Activated T-helper 17 cell treated with anti-CD3 and anti-CD28 coated beads, Interleukin-2, amount 50 U/mL, for 72 hours (primary cell): ENCODE data around the gene RNF148. TPM values are rescaled to one million over a fixed set of nuclear protein-coding genes. Genes with fewer than 3 reads are reported as not detected.

ENCODE experiments used
- ATAC-seq: fragments of 150-1000 bp; cut with Tn5 transposase; replicated peaks from 2 replicates; pipeline ENCODE4 v1.10.0; 2021; ENCODE audit warnings: mild to moderate bottlenecking, moderate library complexity
- H3K27ac Mint-ChIP-seq: one replicate; pipeline ENCODE4 v1.8.0; 2022; ENCODE audit warnings: mixed read lengths
- H3K27me3 Mint-ChIP-seq: one replicate; pipeline ENCODE4 v1.8.0; 2022; ENCODE audit warnings: mixed read lengths
- H3K36me3 Mint-ChIP-seq: one replicate; pipeline ENCODE4 v1.8.0; 2022; ENCODE audit warnings: low read depth, mild to moderate bottlenecking, mixed read lengths
- H3K4me1 Mint-ChIP-seq: one replicate; pipeline ENCODE4 v1.8.0; 2022; ENCODE audit warnings: mixed read lengths
- H3K4me3 Mint-ChIP-seq: one replicate; pipeline ENCODE4 v1.8.0; 2022; ENCODE audit warnings: mild to moderate bottlenecking, mixed read lengths
- H3K9me3 Mint-ChIP-seq: one replicate; pipeline ENCODE4 v1.8.0; 2022; ENCODE audit warnings: mixed read lengths
- total RNA-seq, 2 donors: library from RNA; stranded (reverse); gene quantifications; one replicate each; pipeline ENCODE4 v1.2.3, GENCODE V29; 2022

Gene RNF148
- not detected for total RNA-seq

DNA sequence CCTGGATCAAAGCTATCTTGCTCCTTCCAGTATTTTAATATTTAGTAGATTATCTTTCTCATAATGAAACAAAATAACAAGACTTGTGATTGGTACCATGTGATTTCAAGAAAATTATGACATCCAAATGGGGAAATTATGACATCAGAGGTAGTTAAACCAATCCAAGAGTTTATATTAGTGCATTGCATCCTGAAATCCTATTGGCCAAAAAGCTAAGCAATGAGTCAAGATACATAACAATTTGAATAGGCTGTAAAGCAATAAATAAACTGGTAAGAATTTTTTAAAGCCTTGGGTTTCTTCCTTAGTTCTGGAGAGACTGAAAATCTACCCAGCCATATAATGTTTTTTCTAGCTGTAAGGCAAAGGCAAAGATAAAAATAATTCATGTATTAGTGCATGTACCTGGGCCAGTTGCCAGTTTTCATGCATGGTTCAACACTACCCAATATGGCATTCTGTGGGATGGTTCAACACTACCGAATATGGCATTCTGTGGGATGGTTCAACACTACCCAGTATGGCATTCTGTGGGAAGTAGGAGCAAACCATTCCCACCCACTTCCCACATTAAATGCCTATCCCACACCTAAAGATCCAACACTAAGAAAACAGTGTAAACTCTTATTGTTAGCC, at the start of gene RNF148:
Gene RNF148, minus strand, starts transcription at position 51 of the 639 bp plus-strand sequence. CDS start 172 bp downstream, outside the sequence.
- H3K27me3 Mint-ChIP-seq: no peaks in the 10 kb centered on the region
- ATAC-seq: no peak
- H3K27ac Mint-ChIP-seq: no peak within 1 kb of the TSS
- H3K36me3 Mint-ChIP-seq: no peaks in the 10 kb centered on the region
- peaks cover 12% of the 10 kb centered on the region for H3K9me3 Mint-ChIP-seq
- no peaks in the 10 kb centered on the region for H3K4me1 Mint-ChIP-seq
- H3K4me3 Mint-ChIP-seq: no peak within 1 kb of the TSS

- ATAC-seq: no peak
- Mint-ChIP-seq H3K9me3 (no peaks in the 10 kb centered on the region), H3K36me3 (no peaks in the 10 kb centered on the region), H3K27ac (no peak overlapping the region), H3K4me3 (no peak overlapping the region), H3K27me3 (no peaks in the 10 kb centered on the region), H3K4me1 (no peaks in the 10 kb centered on the region)
Measured at GRCh38 chr7:122750389-122750788, 47.7 kb upstream of the RNF148 start.

DNA sequence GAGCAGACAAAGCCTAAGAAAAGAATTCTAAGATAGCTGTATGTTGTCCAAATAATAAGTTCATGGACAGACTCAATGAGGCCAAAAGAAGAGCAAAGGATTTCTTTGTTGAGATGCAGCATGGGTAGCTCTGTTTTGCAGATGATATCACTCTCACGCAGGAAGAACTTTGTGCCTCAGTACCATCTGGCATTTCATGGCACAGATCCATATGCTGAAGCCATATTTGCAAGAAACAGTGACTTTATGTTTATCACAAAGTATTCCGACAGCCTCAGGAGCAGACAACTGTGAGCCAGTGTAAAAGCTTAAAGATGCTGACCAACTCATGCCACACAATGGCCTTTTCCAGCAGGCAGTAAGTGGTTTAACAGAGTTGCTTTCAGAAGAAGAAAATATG, 45.5 kb upstream of the RNF148 start:
- no peak overlapping the region for H3K4me3 Mint-ChIP-seq
- ATAC-seq: no peak
- H3K27ac Mint-ChIP-seq: no peak overlapping the region
- no peaks in the 10 kb centered on the region for H3K27me3 Mint-ChIP-seq
- no peaks in the 10 kb centered on the region for H3K36me3 Mint-ChIP-seq
- no peaks in the 10 kb centered on the region for H3K4me1 Mint-ChIP-seq
- no peaks in the 10 kb centered on the region for H3K9me3 Mint-ChIP-seq

DNA sequence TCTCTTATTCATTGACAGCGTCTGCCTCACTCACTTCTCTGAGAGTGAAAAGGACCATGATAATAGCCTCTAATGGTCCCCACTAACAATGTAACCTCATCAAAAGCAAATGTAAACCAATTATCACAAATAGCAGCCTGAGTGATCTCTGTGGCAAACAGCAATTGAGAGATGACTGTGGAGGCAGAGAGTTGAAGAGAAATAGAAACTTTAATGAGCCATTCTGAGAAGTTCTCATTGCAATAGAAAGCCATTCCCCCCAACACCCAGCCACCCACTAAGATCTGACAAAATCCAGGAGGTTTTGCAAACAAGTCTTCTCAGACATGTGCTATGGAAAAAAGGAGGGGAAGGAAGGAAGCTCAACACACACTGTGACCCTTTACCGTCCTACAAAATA, 44.2 kb upstream of the RNF148 start:
- H3K4me3 Mint-ChIP-seq: no peak overlapping the region
- H3K36me3 Mint-ChIP-seq: no peaks in the 10 kb centered on the region
- H3K27me3 Mint-ChIP-seq: no peaks in the 10 kb centered on the region
- no peaks in the 10 kb centered on the region for H3K4me1 Mint-ChIP-seq
- H3K9me3 Mint-ChIP-seq: no peaks in the 10 kb centered on the region
- no peak overlapping the region for H3K27ac Mint-ChIP-seq
- no peak for ATAC-seq

GRCh38 chr7:122743211-122743610, 40.5 kb upstream of the RNF148 start:
- H3K4me3 Mint-ChIP-seq: no peak overlapping the region
- H3K36me3 Mint-ChIP-seq: no peaks in the 10 kb centered on the region
- H3K27ac Mint-ChIP-seq: no peak overlapping the region
- no peaks in the 10 kb centered on the region for H3K9me3 Mint-ChIP-seq
- H3K27me3 Mint-ChIP-seq: no peaks in the 10 kb centered on the region
- ATAC-seq: no peak
- H3K4me1 Mint-ChIP-seq: no peaks in the 10 kb centered on the region

DNA sequence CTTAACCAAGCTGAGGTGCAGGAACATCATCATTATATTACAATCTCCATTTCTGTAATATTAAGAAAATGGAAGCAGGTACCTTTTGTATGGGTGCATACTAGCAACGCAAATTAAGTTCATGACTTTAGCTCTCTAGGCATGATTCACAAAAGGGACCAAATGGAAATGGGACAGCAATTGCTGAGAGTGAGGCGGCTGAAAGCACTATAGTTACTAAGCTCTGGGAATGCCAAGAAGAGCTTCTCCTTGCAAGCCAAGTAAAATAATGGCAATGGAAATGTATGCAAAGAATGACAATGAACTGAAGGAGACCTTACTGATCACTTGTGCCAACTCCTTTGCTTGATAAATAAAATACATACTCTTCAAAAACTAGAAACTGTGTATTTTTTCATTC, 36.2 kb upstream of the RNF148 start:
- Mint-ChIP-seq H3K9me3 (peaks cover 4% of the 10 kb centered on the region), H3K27ac (no peak overlapping the region), H3K4me1 (no peaks in the 10 kb centered on the region), H3K27me3 (no peaks in the 10 kb centered on the region), H3K4me3 (no peak overlapping the region), H3K36me3 (no peaks in the 10 kb centered on the region)
- ATAC-seq: no peak

DNA sequence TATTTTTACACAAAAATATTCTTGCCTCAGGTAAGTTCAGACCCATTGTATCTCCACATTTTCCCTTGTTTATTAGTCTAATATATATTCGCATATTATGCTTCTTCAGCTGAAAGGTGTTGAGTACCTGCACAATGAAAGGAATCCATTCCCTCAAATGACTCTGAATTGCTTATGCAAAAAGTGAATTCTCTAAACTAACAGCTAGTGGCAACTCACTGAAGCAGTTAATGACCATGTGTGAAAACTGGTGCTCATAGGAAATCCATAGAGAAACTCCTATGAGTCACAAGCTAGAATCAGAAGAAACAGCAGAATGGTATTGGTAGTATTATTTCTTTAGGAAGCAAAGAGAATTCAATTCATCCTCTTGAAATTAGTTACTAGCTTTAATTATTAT, 33.5 kb upstream of the RNF148 start:
- Mint-ChIP-seq H3K36me3 (no peaks in the 10 kb centered on the region), H3K27ac (no peak overlapping the region), H3K9me3 (peaks cover 4% of the 10 kb centered on the region), H3K4me1 (no peaks in the 10 kb centered on the region), H3K4me3 (no peak overlapping the region), H3K27me3 (no peaks in the 10 kb centered on the region)
- ATAC-seq: no peak

DNA sequence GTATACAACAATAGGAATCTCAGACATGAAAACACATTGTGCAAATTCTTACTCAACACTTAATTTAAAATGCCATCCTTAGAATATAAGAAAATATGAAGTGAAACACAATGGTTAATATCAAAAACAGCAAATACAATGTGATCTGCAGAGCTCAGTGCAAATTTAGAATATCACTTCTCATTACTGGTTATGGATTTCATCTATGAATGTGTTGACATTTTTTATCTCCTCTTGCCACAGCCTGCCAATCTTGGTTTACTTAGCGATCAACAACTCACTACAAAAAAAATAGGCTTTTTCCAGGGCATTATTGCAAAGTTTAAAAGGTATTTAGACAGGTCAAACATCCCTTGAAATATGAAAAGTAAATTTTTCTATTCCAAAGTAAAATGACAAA, 25.0 kb upstream of the RNF148 start:
- no peak overlapping the region for H3K27ac Mint-ChIP-seq
- H3K9me3 Mint-ChIP-seq: no peaks in the 10 kb centered on the region
- H3K4me1 Mint-ChIP-seq: no peaks in the 10 kb centered on the region
- no peak for ATAC-seq
- H3K36me3 Mint-ChIP-seq: no peaks in the 10 kb centered on the region
- H3K27me3 Mint-ChIP-seq: no peaks in the 10 kb centered on the region
- no peak overlapping the region for H3K4me3 Mint-ChIP-seq

DNA sequence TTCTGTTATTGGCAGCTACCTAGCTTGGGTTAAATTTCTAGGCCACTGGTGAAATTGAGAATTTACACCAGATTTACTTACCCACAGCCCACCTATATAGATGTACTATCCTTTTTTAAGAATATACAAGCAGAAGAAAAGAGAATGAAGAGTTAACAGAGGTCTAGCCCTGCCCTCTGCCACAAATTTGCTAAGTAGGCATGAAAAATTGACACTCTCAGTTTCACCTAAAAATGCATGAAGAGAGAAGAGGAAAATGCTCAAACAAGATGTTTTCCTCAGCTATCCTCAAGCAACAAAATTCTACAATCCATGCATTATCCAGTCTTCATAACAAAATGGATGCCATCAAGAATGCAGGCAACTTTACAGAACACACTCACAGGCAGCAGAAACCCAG, 24.6 kb upstream of the RNF148 start:
- Mint-ChIP-seq H3K4me3 (no peak overlapping the region), H3K27me3 (no peaks in the 10 kb centered on the region), H3K9me3 (no peaks in the 10 kb centered on the region), H3K36me3 (no peaks in the 10 kb centered on the region), H3K4me1 (no peaks in the 10 kb centered on the region), H3K27ac (no peak overlapping the region)
- ATAC-seq: no peak

DNA sequence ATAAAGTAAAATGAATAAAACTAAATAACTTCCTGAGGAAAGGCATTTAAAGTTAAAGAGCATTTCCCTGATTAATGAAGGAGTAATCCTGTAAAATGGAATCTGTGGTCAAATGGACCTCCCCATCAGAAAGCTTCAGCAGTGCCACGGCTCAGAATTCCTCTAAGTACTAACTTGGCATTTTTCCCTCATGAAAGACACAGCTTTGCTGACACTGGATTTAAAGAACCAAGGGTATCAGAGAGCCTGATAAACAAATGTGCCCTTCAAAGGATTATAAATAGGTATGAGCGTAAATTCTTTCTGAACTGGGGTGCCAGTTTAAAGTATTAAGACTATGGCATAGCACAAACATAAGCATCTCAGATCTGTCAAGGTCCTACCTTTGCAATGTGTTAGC, 24.2 kb upstream of the RNF148 start:
- Mint-ChIP-seq H3K27ac (no peak overlapping the region), H3K4me3 (no peak overlapping the region), H3K4me1 (no peaks in the 10 kb centered on the region), H3K27me3 (no peaks in the 10 kb centered on the region), H3K9me3 (no peaks in the 10 kb centered on the region), H3K36me3 (no peaks in the 10 kb centered on the region)
- ATAC-seq: no peak

DNA sequence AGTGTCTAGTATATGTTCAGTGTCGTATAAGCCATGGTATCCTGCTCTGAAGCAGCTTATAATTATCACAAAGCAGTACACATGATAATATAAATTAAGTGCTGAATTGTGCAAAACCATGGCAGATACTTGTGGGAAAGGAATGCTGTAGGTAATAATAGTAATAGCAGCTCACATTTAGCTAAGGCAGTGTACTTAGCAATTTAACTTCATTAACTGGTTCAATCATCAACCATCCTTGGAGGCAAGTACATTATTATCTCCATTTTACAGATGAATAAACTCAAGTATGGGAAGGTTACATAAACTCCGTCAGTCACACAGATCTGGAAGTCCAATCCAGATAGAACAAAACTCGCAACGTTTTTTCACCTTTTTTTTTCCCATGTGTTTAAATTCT, 21.6 kb upstream of the RNF148 start:
- no peaks in the 10 kb centered on the region for H3K4me1 Mint-ChIP-seq
- ATAC-seq: no peak
- no peaks in the 10 kb centered on the region for H3K27me3 Mint-ChIP-seq
- H3K4me3 Mint-ChIP-seq: no peak overlapping the region
- H3K9me3 Mint-ChIP-seq: no peaks in the 10 kb centered on the region
- no peak overlapping the region for H3K27ac Mint-ChIP-seq
- no peaks in the 10 kb centered on the region for H3K36me3 Mint-ChIP-seq

- no peak for ATAC-seq
- no peaks in the 10 kb centered on the region for H3K4me1 Mint-ChIP-seq
- no peaks in the 10 kb centered on the region for H3K36me3 Mint-ChIP-seq
- H3K27ac Mint-ChIP-seq: no peak overlapping the region
- no peaks in the 10 kb centered on the region for H3K27me3 Mint-ChIP-seq
- no peak overlapping the region for H3K4me3 Mint-ChIP-seq
- no peaks in the 10 kb centered on the region for H3K9me3 Mint-ChIP-seq
Measured at GRCh38 chr7:122719010-122719578, 16.4 kb upstream of the RNF148 start.

GRCh38 chr7:122717356-122718089, 14.8 kb upstream of the RNF148 start:
- Mint-ChIP-seq H3K36me3 (no peaks in the 10 kb centered on the region), H3K27me3 (no peaks in the 10 kb centered on the region), H3K4me3 (no peak overlapping the region), H3K9me3 (no peaks in the 10 kb centered on the region), H3K4me1 (no peaks in the 10 kb centered on the region), H3K27ac (no peak overlapping the region)
- no peak for ATAC-seq

DNA sequence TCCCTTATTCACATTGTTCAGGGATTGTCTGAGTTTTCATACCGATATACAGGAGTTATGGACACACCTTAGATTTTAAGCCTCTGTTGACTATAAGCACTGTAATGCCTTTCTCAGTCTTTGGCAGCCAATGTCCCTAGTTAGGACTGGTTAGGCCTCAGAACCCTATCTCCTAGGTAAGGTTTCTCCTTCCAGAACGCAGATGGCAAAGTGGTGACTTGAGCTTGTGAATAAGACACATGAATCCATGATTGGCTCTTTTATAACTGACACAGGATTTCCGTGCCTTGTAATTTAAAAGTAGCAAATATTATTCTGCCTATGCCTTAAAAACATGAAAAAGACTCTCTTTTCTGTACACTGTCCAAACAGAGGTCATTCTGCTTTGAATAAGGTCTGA, 12.5 kb upstream of the RNF148 start:
- peaks cover 5% of the 10 kb centered on the region for H3K9me3 Mint-ChIP-seq
- H3K4me1 Mint-ChIP-seq: no peaks in the 10 kb centered on the region
- no peaks in the 10 kb centered on the region for H3K36me3 Mint-ChIP-seq
- ATAC-seq: no peak
- H3K27me3 Mint-ChIP-seq: no peaks in the 10 kb centered on the region
- no peak overlapping the region for H3K27ac Mint-ChIP-seq
- H3K4me3 Mint-ChIP-seq: no peak overlapping the region

DNA sequence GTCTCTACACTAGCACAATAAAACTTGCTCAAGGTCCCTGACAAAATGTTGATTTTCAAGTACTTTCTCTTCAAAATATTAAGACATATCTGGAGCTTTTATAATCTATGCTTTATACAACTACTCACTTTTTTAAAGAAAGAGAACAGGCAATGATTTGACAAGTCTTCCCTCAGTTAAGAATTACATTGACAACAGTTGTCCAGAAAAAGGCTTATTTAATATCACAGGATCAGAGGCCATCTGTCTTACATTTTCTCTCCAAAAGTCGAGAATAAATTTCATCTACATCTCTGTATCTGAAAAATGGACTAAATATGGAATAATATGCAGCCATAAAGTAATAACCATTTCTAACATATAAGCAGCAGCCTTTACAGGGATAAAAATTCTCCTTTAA, 8.2 kb upstream of the RNF148 start:
- ATAC-seq: no peak
- Mint-ChIP-seq H3K4me3 (no peak overlapping the region), H3K9me3 (peaks cover 9% of the 10 kb centered on the region), H3K27me3 (no peaks in the 10 kb centered on the region), H3K27ac (no peak overlapping the region), H3K36me3 (no peaks in the 10 kb centered on the region), H3K4me1 (no peaks in the 10 kb centered on the region)
